Measurements from ENCODE around the gene ERVW-1. TPM values are rescaled to one million over a fixed set of nuclear protein-coding genes. Genes with fewer than 3 reads are reported as not detected.
"Not testable (repeated sequence)": the region's sequence is repeated elsewhere in the genome, so short reads cannot be mapped to it uniquely, and the experiment has no call there.

Gene ERVW-1
- not detected in 2 replicates for total RNA-seq

GRCh38 chr7:92477681-92478080 is at the start of gene ERVW-1:
ERVW-1 (minus strand) TSS chr7:92477946; CDS start chr7:92470381, 7,565 bp downstream.
- DNase-seq (ENCODE audit: low read depth in 2 of 2) = not testable (repeated sequence)

GRCh38 chr7:92523110-92523509 is 45.4 kb upstream of the ERVW-1 start:
- DNase-seq (ENCODE audit: low read depth in 2 of 2) = no peak

GRCh38 chr7:92520024-92520423 is 42.3 kb upstream of the ERVW-1 start:
- DNase-seq (ENCODE audit: low read depth in 2 of 2) = no peak

GRCh38 chr7:92517631-92518030 is 39.9 kb upstream of the ERVW-1 start:
- DNase-seq (ENCODE audit: low read depth in 2 of 2) = peak in 1 of 2 donors; percentile 1

- DNase-seq (ENCODE audit: low read depth in 2 of 2) = no peak
Measured at GRCh38 chr7:92513167-92513902, 35.6 kb upstream of the ERVW-1 start.

- DNase-seq (ENCODE audit: low read depth in 2 of 2) = no peak
Measured at GRCh38 chr7:92508946-92509345, 31.2 kb upstream of the ERVW-1 start.

GRCh38 chr7:92506363-92506762 is 28.6 kb upstream of the ERVW-1 start:
- DNase-seq (ENCODE audit: low read depth in 2 of 2) = no peak

- no peak for DNase-seq (ENCODE audit: low read depth in 2 of 2)
Measured at GRCh38 chr7:92504563-92504962, 26.8 kb upstream of the ERVW-1 start.

- no peak for DNase-seq (ENCODE audit: low read depth in 2 of 2)
Measured at GRCh38 chr7:92503767-92504166, 26.0 kb upstream of the ERVW-1 start.

- DNase-seq (ENCODE audit: low read depth in 2 of 2) = no peak
Measured at GRCh38 chr7:92498557-92498956, 20.8 kb upstream of the ERVW-1 start.

- DNase-seq (ENCODE audit: low read depth in 2 of 2) = peak in 1 of 2 donors; percentile 9
Measured at GRCh38 chr7:92496876-92497275, 19.1 kb upstream of the ERVW-1 start.

- DNase-seq (ENCODE audit: low read depth in 2 of 2) = peak; percentile 7 to 30
Measured at GRCh38 chr7:92489634-92490033, 11.9 kb upstream of the ERVW-1 start.

- no peak for DNase-seq (ENCODE audit: low read depth in 2 of 2)
Measured at GRCh38 chr7:92487804-92488203, 10.1 kb upstream of the ERVW-1 start.

GRCh38 chr7:92485974-92486373 is 8.2 kb upstream of the ERVW-1 start:
- DNase-seq (ENCODE audit: low read depth in 2 of 2) = no peak

- DNase-seq (ENCODE audit: low read depth in 2 of 2) = no peak
Measured at GRCh38 chr7:92485267-92485892, 7.6 kb upstream of the ERVW-1 start.

- DNase-seq (ENCODE audit: low read depth in 2 of 2) = not testable (repeated sequence)
Measured at GRCh38 chr7:92484226-92484625, 6.5 kb upstream of the ERVW-1 start.

- DNase-seq (ENCODE audit: low read depth in 2 of 2) = not testable (repeated sequence)
Measured at GRCh38 chr7:92483624-92484023, 5.9 kb upstream of the ERVW-1 start.

- not testable (repeated sequence) for DNase-seq (ENCODE audit: low read depth in 2 of 2)
Measured at GRCh38 chr7:92479146-92479545, 1.4 kb upstream of the ERVW-1 start.

GRCh38 chr7:92478711-92479110 is 965 bp upstream of the ERVW-1 start:
- no peak for DNase-seq (ENCODE audit: low read depth in 2 of 2)

- DNase-seq (ENCODE audit: low read depth in 2 of 2) = no peak
Measured at GRCh38 chr7:92478095-92478494, 349 bp upstream of the ERVW-1 start.

- DNase-seq (ENCODE audit: low read depth in 2 of 2) = not testable (repeated sequence)
Measured at GRCh38 chr7:92475851-92476590, 1.7 kb downstream of the ERVW-1 start.

- not testable (repeated sequence) for DNase-seq (ENCODE audit: low read depth in 2 of 2)
Measured at GRCh38 chr7:92475261-92475770, 2.4 kb downstream of the ERVW-1 start.
